Upper lobe of left lung (tissue), 6 donors: ENCODE results near the gene DOK4. TPM values are rescaled to one million over a fixed set of nuclear protein-coding genes. Genes with fewer than 3 reads are reported as not detected.

Experiments
- ATAC-seq, 2 donors: fragments of 200-7000 bp; cut with Tn5 transposase; one replicate each; pipeline ENCODE4 v1.9.1; 2022; ENCODE audit warnings: mild to moderate bottlenecking in 2 of 2, moderate library complexity in 2 of 2; ENCODE audit not compliant: low FRiP score in 2 of 2
- DNase-seq, 2 donors: peaks; one replicate each; pipeline ENCODE4 v3.0.0-alpha.2; 2019 to 2020
- H3K27ac ChIP-seq, 4 donors: fragments of 200-600 bp; sonication (generic); one replicate each; pipeline ENCODE4 v1.5.1; 2016 to 2019
- H3K27me3 ChIP-seq, 4 donors: fragments of 200-600 bp; sonication (generic); one replicate each; pipeline ENCODE4 v1.5.1; 2017 to 2019
- H3K36me3 ChIP-seq, 4 donors: fragments of 200-600 bp; sonication (generic); one replicate each; pipeline ENCODE4 v1.5.1; 2016 to 2019
- H3K4me1 ChIP-seq, 4 donors: fragments of 200-600 bp; sonication (generic); one replicate each; pipeline ENCODE4 v1.5.1; 2018 to 2019
- H3K4me3 ChIP-seq, 4 donors: fragments of 200-600 bp; sonication (generic); one replicate each; pipeline ENCODE4 v1.5.1; 2017 to 2019; ENCODE audit warnings: mild to moderate bottlenecking in 2 of 4, moderate library complexity in 1 of 4
- H3K9me3 ChIP-seq, 4 donors: fragments of 200-600 bp; sonication (generic); one replicate each; pipeline ENCODE4 v1.5.1; 2018 to 2019
- EP300 ChIP-seq, 4 donors: sonication (generic); formaldehyde crosslinking; IDR thresholded peaks; one replicate each; pipeline ENCODE4 v1.5.1; 2017; ENCODE audit warnings: antibody characterized with exemption in 4 of 4, control low read depth in 2 of 4
- POLR2A ChIP-seq, 4 donors: fragments of 450-650 bp; IDR thresholded peaks; one replicate each; pipeline ENCODE4 v1.5.1; 2016 to 2017; ENCODE audit warnings: antibody characterized with exemption in 4 of 4, mild to moderate bottlenecking in 2 of 4
- POLR2AphosphoS5 ChIP-seq, 2 donors: sonication (generic); formaldehyde crosslinking; IDR thresholded peaks; one replicate each; pipeline ENCODE4 v1.5.1; 2017; ENCODE audit warnings: antibody characterized with exemption in 2 of 2
- WGBS, 2 donors: methylation state at CpG; one replicate each; pipeline ENCODE4 v1.1.5; 2017 to 2018; 5-methylcytosine and 5-hydroxymethylcytosine counted together
- total RNA-seq, 6 donors: library from RNA; depleted of rRNA in 4 of 6; stranded (reverse); fragments of >200 nt in 4 of 6; gene quantifications; one replicate each; pipeline versions ENCODE4 v1.1.0 to v1.2.1, GENCODE V29; 2016 to 2021
- TF ChIP-seq, protein P1 (sequence below), 6 experiments: fragments of 450-650 bp in 4 of 6; fragments of 200-600 bp in 2 of 6; sonication (generic) in 2 of 6; IDR thresholded peaks; one replicate each; pipeline ENCODE4 v1.5.1; 2016 to 2019; ENCODE audit warnings: antibody characterized with exemption in 6 of 6
- donor health status: DM: no; HTN: no; CAD: no; lungs with moderate emphysema.
- donor health status: DM: no; HTN: yes; CAD: no; lungs with severe emphysema.

Gene DOK4
- total RNA-seq, 6 donors from 2014 or later = 36.7 to 87.3 (median 54.1) TPM

DNA sequence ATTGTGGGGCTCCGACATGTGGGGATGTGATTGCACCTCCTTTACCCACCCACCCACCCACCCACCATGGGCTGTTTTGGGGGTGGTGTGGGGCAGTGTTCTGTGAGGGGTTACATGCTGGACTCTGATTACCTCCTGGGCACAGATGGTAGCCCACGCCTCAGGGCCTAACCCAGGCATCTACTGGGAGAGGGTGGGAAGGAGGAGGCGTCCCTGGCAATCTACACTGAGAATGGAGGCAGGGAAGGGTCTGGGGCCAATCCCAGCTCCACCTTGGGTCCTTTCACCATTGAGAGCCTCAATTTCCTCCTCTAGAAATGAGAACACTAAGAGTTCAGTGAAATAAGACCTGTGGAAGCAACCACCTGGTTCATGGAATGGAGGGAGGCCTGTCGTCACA is 11.7 kb upstream of the DOK4 start:
- TF ChIP-seq, protein P1, sequence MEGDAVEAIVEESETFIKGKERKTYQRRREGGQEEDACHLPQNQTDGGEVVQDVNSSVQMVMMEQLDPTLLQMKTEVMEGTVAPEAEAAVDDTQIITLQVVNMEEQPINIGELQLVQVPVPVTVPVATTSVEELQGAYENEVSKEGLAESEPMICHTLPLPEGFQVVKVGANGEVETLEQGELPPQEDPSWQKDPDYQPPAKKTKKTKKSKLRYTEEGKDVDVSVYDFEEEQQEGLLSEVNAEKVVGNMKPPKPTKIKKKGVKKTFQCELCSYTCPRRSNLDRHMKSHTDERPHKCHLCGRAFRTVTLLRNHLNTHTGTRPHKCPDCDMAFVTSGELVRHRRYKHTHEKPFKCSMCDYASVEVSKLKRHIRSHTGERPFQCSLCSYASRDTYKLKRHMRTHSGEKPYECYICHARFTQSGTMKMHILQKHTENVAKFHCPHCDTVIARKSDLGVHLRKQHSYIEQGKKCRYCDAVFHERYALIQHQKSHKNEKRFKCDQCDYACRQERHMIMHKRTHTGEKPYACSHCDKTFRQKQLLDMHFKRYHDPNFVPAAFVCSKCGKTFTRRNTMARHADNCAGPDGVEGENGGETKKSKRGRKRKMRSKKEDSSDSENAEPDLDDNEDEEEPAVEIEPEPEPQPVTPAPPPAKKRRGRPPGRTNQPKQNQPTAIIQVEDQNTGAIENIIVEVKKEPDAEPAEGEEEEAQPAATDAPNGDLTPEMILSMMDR (IDR thresholded peaks at IDR 0.05) = no peak
- TF ChIP-seq POLR2AphosphoS5 (IDR thresholded peaks at IDR 0.05) = no peak
- TF ChIP-seq POLR2A (IDR thresholded peaks at IDR 0.05) = no peak
- TF ChIP-seq EP300 (IDR thresholded peaks at IDR 0.05) = no peak
- no peaks in the 10 kb centered on the region for H3K36me3 ChIP-seq
- DNase-seq = no peak
- no peaks in the 10 kb centered on the region for H3K9me3 ChIP-seq
- no peak overlapping the region for H3K4me3 ChIP-seq
- H3K27me3 ChIP-seq = no peaks in the 10 kb centered on the region
- no peak overlapping the region for H3K27ac ChIP-seq
- WGBS, 2 donors = 83 to 89% methylated on average over 3 to 4 of the region's 4 CpGs
- peaks cover 5 to 17% (median 11%) of the 10 kb centered on the region in 4 donors for H3K4me1 ChIP-seq
- no peak for ATAC-seq

DNA sequence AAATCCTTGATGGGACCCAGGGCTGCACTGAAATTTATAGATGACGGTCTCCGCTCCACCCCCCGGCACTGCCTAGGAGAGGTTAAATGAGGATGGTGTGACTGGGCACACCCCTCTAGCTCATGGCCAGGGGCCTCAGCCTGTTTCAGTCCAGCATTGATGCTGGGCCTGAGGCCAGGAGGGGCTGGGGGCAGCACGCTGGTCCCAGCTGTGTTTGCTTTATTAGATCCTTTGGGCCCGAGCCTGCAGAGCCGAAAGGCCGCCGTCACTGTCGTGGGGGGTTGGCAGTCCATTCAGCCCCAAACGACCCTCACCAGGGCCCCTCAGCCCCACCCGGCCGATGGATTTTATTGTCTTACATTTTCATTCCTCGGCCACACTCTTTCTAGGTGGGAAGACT is 10.8 kb upstream of the DOK4 start:
- TF ChIP-seq EP300 (IDR thresholded peaks at IDR 0.05) = no peak
- no peak for TF ChIP-seq POLR2A (IDR thresholded peaks at IDR 0.05)
- ATAC-seq = no peak
- 88 to 92% methylated on average over 13 of the region's 13 CpGs for WGBS, 2 donors
- H3K4me1 ChIP-seq = peaks cover 5 to 12% (median 8%) of the 10 kb centered on the region in 4 donors
- H3K27ac ChIP-seq = no peak overlapping the region
- no peak overlapping the region for H3K4me3 ChIP-seq
- H3K9me3 ChIP-seq = no peaks in the 10 kb centered on the region
- no peaks in the 10 kb centered on the region for H3K27me3 ChIP-seq
- H3K36me3 ChIP-seq = no peaks in the 10 kb centered on the region
- peak in 1 of 2 donors; percentile 45 for DNase-seq

DNA sequence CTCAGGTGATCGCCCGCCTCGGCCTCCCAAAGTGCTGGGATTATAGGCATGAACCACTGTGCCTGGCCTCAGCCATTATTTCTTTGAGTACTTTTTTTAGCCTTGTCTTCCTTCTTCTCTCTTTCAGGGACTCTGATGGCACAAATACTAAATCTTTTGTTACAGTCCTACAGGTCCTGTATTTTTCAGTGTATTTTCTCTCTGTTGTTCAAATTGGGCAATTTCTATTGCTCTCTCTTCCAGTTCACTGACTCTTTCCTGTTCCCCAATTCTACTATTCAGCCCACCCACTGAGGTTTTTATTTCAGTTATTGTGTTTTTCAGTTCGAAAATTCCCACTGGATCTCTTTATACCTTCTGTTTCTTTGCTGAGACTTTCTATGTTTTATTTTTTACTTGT is 7.5 kb upstream of the DOK4 start:
- Histone ChIP-seq H3K27ac (no peak overlapping the region), H3K9me3 (no peaks in the 10 kb centered on the region), H3K36me3 (no peaks in the 10 kb centered on the region), H3K4me1 (no peaks in the 10 kb centered on the region), H3K27me3 (no peaks in the 10 kb centered on the region), H3K4me3 (no peak overlapping the region)
- WGBS, 2 donors = 90 to 97% methylated on average over 4 of the region's 4 CpGs
- no peak for ATAC-seq
- DNase-seq = no peak
- TF ChIP-seq POLR2AphosphoS5 (IDR thresholded peaks at IDR 0.05) = no peak
- TF ChIP-seq EP300 (IDR thresholded peaks at IDR 0.05) = no peak
- TF ChIP-seq, protein P1 (IDR thresholded peaks at IDR 0.05) = no peak
- no peak for TF ChIP-seq POLR2A (IDR thresholded peaks at IDR 0.05)

DNA sequence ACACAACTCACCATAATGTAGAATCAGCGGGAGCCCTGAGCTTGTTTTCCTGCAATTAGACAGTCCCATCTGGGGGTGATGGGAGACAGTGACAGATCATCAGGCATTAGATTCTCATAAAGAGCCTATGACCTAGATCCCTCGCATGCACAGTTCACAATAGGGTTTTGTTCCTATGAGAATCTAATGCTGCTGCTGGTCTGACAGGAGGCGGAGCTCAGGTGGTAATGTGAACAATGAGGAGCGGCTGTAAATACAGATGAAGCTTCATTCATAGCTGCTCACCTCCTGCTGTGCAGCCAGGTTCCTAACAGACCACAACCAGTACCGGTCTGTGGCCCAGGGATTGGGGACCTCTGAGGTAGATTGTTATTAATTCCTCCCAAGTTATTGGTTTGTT is 2.9 kb upstream of the DOK4 start:
- H3K27ac ChIP-seq = no peak overlapping the region
- H3K4me1 ChIP-seq = peaks cover 17 to 28% (median 21%) of the 10 kb centered on the region in 4 donors
- DNase-seq (no peak), ATAC-seq (no peak)
- TF ChIP-seq POLR2AphosphoS5 (IDR thresholded peaks at IDR 0.05) = no peak
- TF ChIP-seq, protein P1 (IDR thresholded peaks at IDR 0.05) = no peak
- no peak for TF ChIP-seq EP300 (IDR thresholded peaks at IDR 0.05)
- no peak for TF ChIP-seq POLR2A (IDR thresholded peaks at IDR 0.05)
- no peaks in the 10 kb centered on the region for H3K36me3 ChIP-seq
- H3K4me3 ChIP-seq = no peak overlapping the region
- 94 to 98% methylated on average over 5 of the region's 5 CpGs for WGBS, 2 donors
- no peaks in the 10 kb centered on the region for H3K9me3 ChIP-seq
- no peaks in the 10 kb centered on the region for H3K27me3 ChIP-seq

DNA sequence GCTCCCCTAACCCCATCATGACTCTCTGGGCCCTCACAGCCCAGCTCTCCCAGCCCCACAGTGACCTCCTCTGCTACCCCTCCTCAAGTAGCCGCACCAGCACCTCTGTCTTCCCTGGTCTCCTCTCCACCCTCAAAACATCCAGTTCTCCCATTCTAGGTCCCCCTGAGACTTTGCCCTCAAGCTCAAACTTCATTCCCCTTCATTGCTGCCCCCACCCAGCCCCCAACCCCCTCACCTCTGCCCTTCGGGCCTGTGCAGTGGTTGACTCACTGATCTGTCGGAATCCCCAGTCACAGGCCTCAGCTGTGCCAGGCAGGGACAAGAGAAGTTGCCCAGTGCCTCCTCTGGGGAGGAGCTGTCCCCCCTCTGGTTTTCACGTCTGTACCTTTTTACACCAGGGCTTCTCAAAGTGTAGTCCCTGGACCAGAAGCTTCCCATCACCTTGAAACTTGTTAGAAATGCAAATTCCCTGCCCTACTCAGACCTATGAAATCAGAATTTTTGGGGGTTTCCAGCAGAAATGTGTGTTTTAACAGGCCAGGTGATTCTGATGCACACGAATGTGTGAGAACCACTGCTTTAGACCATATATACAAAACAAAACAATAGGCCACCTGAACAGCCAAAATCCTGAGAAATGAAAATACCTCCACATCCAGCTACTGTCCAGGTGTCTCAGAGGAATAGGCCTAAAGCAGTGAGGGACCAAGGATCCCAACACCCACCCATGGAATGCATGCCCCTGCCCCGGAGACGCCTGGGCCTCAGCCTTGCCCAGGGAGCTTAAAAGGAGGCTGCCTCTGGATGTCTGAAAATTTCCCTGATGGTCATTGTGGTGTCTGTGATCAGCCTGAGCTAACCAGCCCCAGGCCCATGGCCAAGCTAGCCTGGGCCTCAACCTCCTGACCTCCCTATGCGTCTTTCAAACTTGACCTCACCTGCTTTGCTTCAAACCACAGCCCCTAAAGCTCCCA is 853 bp upstream of the DOK4 start:
- Histone ChIP-seq H3K27ac (peak overlapping the region; percentile 7 to 83 (median 80)), H3K36me3 (no peaks in the 10 kb centered on the region), H3K27me3 (no peaks in the 10 kb centered on the region), H3K9me3 (no peaks in the 10 kb centered on the region), H3K4me3 (peak overlapping the region in 3 of 4 donors; percentile 83 to 92 (median 86)), H3K4me1 (peaks cover 17 to 35% (median 22%) of the 10 kb centered on the region in 4 donors)
- no peak for TF ChIP-seq EP300 (IDR thresholded peaks at IDR 0.05)
- TF ChIP-seq, protein P1 (IDR thresholded peaks at IDR 0.05) = no peak
- TF ChIP-seq POLR2AphosphoS5 (IDR thresholded peaks at IDR 0.05) = no peak
- no peak for TF ChIP-seq POLR2A (IDR thresholded peaks at IDR 0.05)
- DNase-seq = no peak
- ATAC-seq = no peak
- 91 to 92% methylated on average over 6 to 8 of the region's 8 CpGs for WGBS, 2 donors
